A673 (cell line): ENCODE data around the gene LPP. TPM values are rescaled to one million over a fixed set of nuclear protein-coding genes. Genes with fewer than 3 reads are reported as not detected.

Experiments
- BruUV-seq: library from RNA; stranded (reverse); fragments of 400-500 nt; replicated peaks from 2 replicates; lab custom pipeline; 2021; lab: Mats Ljungman, UMichigan
- CTCF ChIA-PET: fragments of 300-600 bp; sonication (Branson Sonifier 250); formaldehyde crosslinking; loops from one replicate; lab custom pipeline; 2022; ENCODE audit warnings: antibody characterized with exemption; lab: Charles Lee
- POLR2A ChIA-PET: fragments of 300-600 bp; sonication (Branson Sonifier 250); formaldehyde crosslinking; loops from one replicate; lab custom pipeline; 2022; ENCODE audit warnings: antibody characterized with exemption; ENCODE audit not compliant: low non-redundant PET; lab: Charles Lee
- DNase-seq: peaks from one replicate; pipeline ENCODE4 v3.0.0-alpha.2; 2015; ENCODE audit warnings: low spot score
- H3K27ac ChIP-seq: fragments of 200-600 bp; sonication (generic); 2 replicates; pipeline ENCODE4 v1.5.1; 2016; ENCODE audit warnings: mixed run types, low read depth, mild to moderate bottlenecking, mixed read lengths, antibody characterized with exemption, low read length; ENCODE audit not compliant: poor library complexity, severe bottlenecking
- H3K27me3 ChIP-seq: fragments of 200-600 bp; sonication (generic); replicated peaks from 2 replicates; pipeline ENCODE4 v1.6.1; 2017; ENCODE audit warnings: mixed run types, low read depth, mild to moderate bottlenecking, mixed read lengths, antibody characterized with exemption, low read length; ENCODE audit not compliant: insufficient read depth, poor library complexity
- H3K36me3 ChIP-seq: fragments of 200-600 bp; sonication (generic); 2 replicates; pipeline ENCODE4 v1.6.1; 2016; ENCODE audit warnings: mixed run types, mild to moderate bottlenecking, mixed read lengths, antibody characterized with exemption, low read length; ENCODE audit not compliant: insufficient read depth, poor library complexity, severe bottlenecking
- H3K4me1 ChIP-seq: fragments of 200-600 bp; sonication (generic); 2 replicates; pipeline ENCODE4 v1.6.1; 2017; ENCODE audit warnings: mixed run types, mild to moderate bottlenecking, mixed read lengths, antibody characterized with exemption, low read length; ENCODE audit not compliant: insufficient read depth, poor library complexity, severe bottlenecking
- H3K4me3 ChIP-seq: fragments of 200-600 bp; sonication (generic); 2 replicates; pipeline ENCODE4 v1.5.1; 2016; ENCODE audit warnings: low read depth, mixed run types, mild to moderate bottlenecking, mixed read lengths, low read length; ENCODE audit not compliant: poor library complexity, severe bottlenecking
- H3K9me3 ChIP-seq: fragments of 200-600 bp; sonication (generic); 2 replicates; pipeline ENCODE4 v1.6.1; 2016; ENCODE audit warnings: mixed run types, low read depth, mild to moderate bottlenecking, mixed read lengths, antibody characterized with exemption, low read length; ENCODE audit not compliant: poor library complexity, severe bottlenecking
- EZH2 ChIP-seq: fragments of 200-600 bp; sonication (generic); IDR thresholded peaks from 2 replicates; pipeline ENCODE4 v1.6.1; 2017; ENCODE audit warnings: borderline replicate concordance, low read depth, mild to moderate bottlenecking, mixed read lengths, antibody characterized with exemption, low read length; ENCODE audit not compliant: poor library complexity, severe bottlenecking
- intact Hi-C: fragments of 100-400 bp; cut with micrococcal nuclease; formaldehyde crosslinking; loops from one replicate; pipeline ENCODE4 v1.10.0; 2022; ENCODE audit not compliant: unreplicated experiment
- total RNA-seq: library from RNA; stranded (reverse); gene quantifications from 2 replicates; pipeline ENCODE4 v1.2.3, GENCODE V29; 2021
- TF ChIP-seq, protein P1 (sequence below): fragments of 300-800, 200-600 bp; sonication (generic); conservative IDR thresholded peaks from 2 replicates; pipeline ENCODE4 v1.5.1; 2017; ENCODE audit warnings: low read depth, mild to moderate bottlenecking, antibody characterized with exemption, low read length, moderate library complexity, mixed read lengths

Gene LPP
- total RNA-seq, 1 experiment from 2014 or later, result 39.7 TPM

DNA sequence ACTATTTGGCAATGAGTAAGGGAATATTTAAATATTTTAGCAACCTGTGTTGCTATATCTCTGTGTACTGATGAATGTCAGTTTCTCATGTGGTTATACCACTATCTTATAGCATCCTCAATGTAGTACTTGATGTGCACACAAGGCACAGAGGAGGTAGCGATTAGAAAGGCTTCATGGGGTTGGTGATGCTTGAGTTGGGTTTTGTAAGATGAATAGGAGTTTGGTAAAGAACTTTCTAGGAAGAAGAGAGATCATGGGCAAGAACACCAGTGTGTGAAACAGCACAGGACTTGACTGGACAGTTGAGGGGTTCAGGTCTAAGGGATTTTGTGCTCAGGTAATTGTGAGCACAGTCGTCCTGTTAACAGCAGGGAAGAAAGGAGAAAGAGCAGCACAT lies 38.1 kb downstream of the LPP start:
- TF ChIP-seq EZH2, result no peak
- TF ChIP-seq, protein P1, sequence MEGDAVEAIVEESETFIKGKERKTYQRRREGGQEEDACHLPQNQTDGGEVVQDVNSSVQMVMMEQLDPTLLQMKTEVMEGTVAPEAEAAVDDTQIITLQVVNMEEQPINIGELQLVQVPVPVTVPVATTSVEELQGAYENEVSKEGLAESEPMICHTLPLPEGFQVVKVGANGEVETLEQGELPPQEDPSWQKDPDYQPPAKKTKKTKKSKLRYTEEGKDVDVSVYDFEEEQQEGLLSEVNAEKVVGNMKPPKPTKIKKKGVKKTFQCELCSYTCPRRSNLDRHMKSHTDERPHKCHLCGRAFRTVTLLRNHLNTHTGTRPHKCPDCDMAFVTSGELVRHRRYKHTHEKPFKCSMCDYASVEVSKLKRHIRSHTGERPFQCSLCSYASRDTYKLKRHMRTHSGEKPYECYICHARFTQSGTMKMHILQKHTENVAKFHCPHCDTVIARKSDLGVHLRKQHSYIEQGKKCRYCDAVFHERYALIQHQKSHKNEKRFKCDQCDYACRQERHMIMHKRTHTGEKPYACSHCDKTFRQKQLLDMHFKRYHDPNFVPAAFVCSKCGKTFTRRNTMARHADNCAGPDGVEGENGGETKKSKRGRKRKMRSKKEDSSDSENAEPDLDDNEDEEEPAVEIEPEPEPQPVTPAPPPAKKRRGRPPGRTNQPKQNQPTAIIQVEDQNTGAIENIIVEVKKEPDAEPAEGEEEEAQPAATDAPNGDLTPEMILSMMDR, result no peak
- no TSS peak for BruUV-seq
- Histone ChIP-seq H3K27me3 (no peaks in the 10 kb centered on the region), H3K9me3 (no peaks in the 10 kb centered on the region), H3K27ac (no peak overlapping the region), H3K4me3 (no peak overlapping the region), H3K36me3 (no peaks in the 10 kb centered on the region), H3K4me1 (peaks cover 2% of the 10 kb centered on the region)
- DNase-seq, result no peak
- intact Hi-C loops, result no loop called here
- ChIA-PET CTCF (no interaction called here), POLR2A (no interaction called here)

DNA sequence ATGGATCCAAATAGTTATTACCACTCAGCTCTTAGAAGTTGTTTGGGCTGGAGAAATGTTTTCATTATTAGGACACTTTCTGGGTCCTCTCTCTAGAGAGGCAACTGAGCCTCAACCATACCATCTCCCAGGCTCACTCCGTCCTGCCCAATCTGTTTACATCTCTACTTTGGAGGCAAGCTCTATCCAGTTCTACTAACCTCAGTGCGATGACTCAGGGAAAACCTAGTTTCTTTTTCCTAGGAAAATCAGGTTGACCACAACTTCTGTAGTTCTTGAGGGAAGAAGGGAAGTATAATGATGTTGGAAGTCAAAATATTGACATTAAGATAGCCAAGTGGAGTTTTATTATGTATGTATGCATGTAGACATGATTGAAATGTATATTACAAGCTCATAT lies 40.4 kb downstream of the LPP start:
- Histone ChIP-seq H3K36me3 (no peaks in the 10 kb centered on the region), H3K27ac (no peak overlapping the region), H3K9me3 (no peaks in the 10 kb centered on the region), H3K27me3 (no peaks in the 10 kb centered on the region), H3K4me1 (no peaks in the 10 kb centered on the region), H3K4me3 (no peak overlapping the region)
- no peak for DNase-seq
- BruUV-seq, result no TSS peak
- ChIA-PET CTCF (no interaction called here), POLR2A (no interaction called here)
- no peak for TF ChIP-seq EZH2
- TF ChIP-seq, protein P1, result no peak
- intact Hi-C loops, result no loop called here

DNA sequence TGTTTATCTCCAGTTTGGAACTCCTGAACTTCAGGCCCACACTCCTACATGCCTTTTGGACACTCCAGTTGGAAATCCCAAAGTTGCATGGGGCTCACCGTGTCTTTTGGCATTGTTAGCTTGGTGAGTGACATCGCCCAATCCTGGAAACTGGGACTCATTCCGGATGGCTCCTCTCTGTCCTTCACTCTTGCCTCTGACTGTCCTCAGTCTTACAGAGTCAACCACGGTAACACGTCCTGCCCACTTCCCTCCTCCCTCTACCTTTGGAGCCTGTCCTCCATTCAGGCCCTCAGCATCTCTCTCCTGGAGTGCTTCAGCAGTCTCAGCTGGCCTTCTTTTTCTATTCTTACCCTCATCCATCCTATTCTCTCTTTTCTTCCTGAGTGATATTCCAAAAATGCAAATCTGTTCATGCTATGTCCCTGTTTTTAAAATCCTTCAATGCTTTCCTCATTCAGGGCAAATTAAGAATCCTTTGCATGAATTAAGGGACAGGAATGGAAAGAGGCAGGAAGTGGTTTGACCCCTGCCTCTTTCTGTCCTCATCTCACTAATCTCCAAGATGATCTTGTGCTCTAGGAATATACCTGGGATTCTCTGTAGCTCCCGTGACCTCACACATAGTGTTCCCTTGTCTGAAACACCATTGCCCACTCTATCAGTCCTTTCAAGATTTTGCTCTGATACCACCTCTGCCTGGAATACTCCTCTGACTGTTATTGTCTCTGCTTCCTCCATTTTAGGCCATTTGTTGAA lies 42.5 kb downstream of the LPP start:
- TF ChIP-seq EZH2, result no peak
- TF ChIP-seq, protein P1, result no peak
- intact Hi-C loops, result no loop called here
- POLR2A ChIA-PET, result no interaction called here

More for the DNA sequence above, 42.5 kb downstream of the LPP start:
- H3K9me3 ChIP-seq, result no peaks in the 10 kb centered on the region
- no peaks in the 10 kb centered on the region for H3K27me3 ChIP-seq
- CTCF ChIA-PET, result no interaction called here
- no peak overlapping the region for H3K4me3 ChIP-seq
- BruUV-seq, result no TSS peak
- H3K36me3 ChIP-seq, result no peaks in the 10 kb centered on the region
- no peak for DNase-seq
- no peaks in the 10 kb centered on the region for H3K4me1 ChIP-seq
- no peak overlapping the region for H3K27ac ChIP-seq
